Right renal pelvis (tissue), 4 donors: ENCODE data around the gene COLEC12. TPM values are rescaled to one million over a fixed set of nuclear protein-coding genes. Genes with fewer than 3 reads are reported as not detected.

Source experiments
- DNase-seq, 4 donors: peaks; one replicate each; pipeline ENCODE4 v3.0.0-alpha.2; 2013; ENCODE audit warnings: low read depth in 4 of 4, low spot score in 3 of 4, missing footprints in 1 of 4
- polyA plus RNA-seq, 4 donors: library from polyadenylated mRNA; unstranded; fragments of 120-200 nt; gene quantifications; one replicate each; pipeline ENCODE4 v1.2.1, GENCODE V29; 2013; ENCODE audit not compliant: insufficient read length in 4 of 4

The COLEC12 gene
- polyA plus RNA-seq, 4 donors: 28.0 to 32.7 (median 29.1) TPM

GRCh38 chr18:448116-448790 is 52.2 kb downstream of the COLEC12 start:
- DNase-seq: no peak

DNA sequence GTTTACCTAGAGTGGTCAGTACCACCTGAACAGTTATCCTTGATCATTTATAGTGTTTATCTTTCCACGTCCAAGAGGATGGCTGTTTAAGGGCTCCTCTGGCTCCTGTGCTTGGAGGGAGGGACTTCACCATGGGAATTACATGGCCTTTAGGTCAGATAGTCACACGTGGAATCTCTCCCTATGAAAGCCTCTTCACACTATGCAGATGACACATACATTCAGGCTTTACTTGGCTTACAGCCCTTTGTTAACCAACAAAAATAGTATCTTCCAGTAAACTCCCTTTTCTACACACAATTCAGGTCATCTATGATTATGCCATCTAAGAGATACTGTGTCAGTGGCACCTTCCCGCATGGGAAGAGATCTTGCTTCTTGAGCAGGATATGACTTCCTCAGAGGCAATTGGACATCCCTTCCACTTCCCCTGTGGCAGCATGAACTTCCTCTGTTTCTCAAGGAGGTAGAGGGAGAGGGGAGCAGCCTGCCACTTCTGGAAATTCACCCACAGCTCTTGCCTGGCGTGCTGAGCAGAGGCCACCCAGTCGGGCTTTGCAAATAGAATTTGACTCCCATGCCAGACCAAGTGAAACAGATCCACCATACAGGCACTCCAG is 53.5 kb downstream of the COLEC12 start:
- DNase-seq: no peak

GRCh38 chr18:445055-445454 is 55.4 kb downstream of the COLEC12 start:
- no peak for DNase-seq

DNA sequence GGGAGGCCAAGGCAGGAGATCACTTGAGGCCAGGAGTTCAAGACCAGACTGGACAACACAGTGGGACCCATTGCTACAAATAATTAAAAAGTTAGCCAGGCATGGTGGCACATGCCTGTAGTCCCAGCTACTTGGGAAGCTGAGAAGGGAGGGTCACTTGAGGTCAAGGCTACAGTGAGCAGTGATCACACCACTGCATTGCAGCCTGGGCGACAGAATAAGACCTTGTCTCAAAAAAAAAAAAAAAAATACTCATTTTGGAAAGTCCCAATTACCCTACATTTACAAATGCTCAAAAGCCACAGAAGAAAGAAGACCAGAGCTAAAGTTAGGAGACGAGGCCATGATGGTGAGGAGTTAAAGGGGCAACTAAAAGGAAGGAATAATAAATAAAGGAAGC is 61.9 kb downstream of the COLEC12 start:
- DNase-seq: no peak

DNA sequence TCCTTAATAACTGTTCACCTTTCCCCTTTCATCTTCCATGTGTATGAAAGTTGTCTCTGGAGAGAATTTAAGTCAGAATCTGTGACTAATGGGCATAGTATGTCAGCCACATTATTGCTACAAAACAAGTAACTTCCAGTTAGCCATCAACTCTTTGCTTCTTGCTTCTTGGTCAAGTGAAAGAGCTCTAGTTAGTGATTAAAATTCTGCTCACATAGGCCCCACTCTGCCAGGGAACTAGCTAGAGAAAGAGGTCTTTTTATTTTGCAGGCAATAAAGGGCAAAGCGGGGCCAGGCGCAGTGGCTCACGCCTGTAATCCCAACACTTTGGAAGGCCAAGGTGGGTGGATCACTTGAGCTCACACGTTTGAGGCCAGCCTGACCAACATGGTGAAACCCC is 64.6 kb downstream of the COLEC12 start:
- DNase-seq: no peak

DNA sequence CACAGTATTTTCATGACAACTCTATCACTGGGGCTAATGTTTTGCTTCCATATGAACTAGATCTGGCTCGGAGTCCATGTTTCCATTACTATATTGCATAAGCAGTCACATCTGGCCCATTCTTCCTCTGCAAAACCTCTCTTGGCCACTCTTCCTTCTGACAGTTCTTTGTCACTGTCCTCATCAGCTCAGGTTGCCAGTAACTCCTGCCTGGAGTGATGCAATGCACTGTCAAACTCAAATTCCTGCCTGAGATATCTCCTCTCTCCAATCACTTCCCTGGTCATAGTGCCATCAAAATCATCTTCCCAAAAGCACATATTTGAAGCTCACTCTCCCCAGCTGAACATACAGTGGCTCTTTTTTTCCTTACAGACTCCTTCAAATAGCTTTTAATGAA is 66.1 kb downstream of the COLEC12 start:
- DNase-seq: no peak

- no peak for DNase-seq
Observed at GRCh38 chr18:433960-434359, 66.5 kb downstream of the COLEC12 start.

DNA sequence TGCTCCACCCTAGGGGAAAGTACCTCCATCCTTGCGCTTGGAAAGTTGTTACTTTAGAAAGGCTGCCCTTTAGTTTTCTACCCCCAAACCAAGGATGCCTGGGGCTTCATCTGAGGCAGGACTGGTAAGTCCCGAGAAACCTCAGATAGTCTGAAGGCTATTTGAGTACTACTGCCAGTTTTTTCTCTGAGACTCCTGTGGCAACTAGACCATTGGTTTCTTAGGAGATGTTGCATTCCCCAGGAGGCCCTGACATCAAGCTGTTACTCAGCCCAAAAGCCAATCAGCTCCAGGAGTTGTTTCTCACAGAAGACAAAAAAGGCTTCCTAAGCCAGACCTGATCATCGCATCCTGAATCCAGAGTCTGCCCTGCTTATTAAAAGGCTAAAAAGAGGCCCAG is 67.2 kb downstream of the COLEC12 start:
- DNase-seq: no peak

GRCh38 chr18:432791-433190 is 67.7 kb downstream of the COLEC12 start:
- DNase-seq: no peak

GRCh38 chr18:429030-429429 is 71.5 kb downstream of the COLEC12 start:
- DNase-seq: no peak

GRCh38 chr18:427005-427404 is 73.5 kb downstream of the COLEC12 start:
- DNase-seq: no peak

DNA sequence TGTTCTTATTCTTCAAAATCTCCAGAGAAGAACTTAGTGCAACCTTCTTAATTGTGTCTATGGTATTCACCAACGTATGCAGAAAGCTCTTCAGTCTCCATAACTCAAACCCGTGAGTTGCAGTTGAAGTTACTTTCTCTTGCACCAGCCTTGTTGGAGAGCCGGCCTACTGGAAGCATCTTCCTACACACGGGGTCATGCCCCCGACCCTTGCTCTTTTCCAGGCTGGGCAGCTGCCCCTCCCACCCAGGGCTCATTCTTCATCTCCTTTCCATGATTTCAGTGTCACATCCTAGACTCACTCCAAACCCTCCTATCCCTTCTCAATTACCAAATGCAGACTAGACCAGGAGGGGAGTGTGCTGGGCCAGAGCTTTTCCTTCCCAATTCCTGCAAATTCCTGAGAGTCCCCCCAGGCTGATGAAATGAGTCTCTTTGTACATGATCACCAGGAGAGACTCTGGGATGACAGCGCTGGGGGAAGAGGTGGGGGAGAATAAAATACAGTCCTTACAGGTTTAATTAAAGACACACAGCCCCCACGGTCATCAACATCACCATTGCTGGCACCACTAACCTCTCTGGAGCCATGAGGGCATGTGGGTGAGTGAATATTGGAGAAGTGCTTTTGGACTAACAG is 75.3 kb downstream of the COLEC12 start:
- no peak for DNase-seq

GRCh38 chr18:424668-425067 is 75.8 kb downstream of the COLEC12 start:
- DNase-seq: no peak

DNA sequence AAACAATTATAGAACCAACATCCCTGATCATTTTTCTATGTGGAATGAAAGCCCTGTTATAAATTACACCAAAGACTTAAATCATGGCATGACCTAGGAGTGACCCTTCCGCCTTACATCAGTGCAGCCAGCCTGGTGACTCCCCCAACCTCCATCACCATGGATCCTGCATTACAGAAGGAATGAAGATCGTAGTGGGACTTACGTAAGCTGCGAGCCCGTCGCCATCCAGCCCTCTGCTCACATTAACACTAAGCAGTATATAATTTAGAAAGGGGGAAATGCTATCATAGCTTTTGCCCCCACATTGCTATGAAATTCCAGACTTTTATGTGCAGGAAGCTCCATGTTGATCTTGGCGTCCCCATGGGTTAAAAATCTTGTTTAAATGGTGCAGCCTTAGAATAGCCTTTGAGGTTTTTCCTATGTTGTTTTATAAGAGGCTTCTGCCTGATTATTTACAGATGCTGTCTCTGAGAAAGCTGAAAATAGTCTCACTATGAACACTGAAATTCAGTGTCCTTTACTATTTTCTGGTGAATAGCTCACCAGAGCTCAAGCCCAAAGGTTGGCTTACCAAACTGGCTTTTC is 76.3 kb downstream of the COLEC12 start:
- peak; percentile 44 to 72 (median 58) for DNase-seq

- DNase-seq: no peak
Observed at GRCh38 chr18:422966-423365, 77.5 kb downstream of the COLEC12 start.

GRCh38 chr18:421247-422155 is 79.0 kb downstream of the COLEC12 start:
- no peak for DNase-seq

DNA sequence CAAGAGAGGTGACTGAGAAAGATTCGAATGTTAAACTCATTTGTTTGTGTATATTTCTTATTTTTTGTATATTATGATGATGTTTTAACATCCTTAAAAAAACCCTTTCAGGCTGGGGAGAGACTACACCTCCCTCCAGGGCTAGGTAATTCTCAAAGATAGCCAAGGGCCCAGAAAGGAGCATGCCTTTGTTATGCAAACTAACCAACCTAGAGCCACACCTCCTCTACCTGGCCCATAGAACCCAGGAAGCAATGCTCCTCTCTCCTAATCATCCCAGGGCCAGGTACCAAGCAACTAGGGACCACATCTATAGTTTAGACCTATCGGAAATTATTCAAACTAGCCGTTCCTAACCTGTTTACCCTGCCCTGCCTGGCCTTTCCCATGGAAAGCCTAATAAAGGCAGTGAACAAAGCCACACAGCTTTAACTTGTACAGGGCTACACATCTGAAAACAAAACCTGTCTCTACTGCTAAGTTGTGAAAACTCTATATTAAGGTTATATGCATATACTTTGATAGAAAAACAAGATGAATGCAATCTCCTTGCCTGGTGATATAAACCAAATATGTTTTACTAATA is 79.7 kb downstream of the COLEC12 start:
- DNase-seq: no peak

DNA sequence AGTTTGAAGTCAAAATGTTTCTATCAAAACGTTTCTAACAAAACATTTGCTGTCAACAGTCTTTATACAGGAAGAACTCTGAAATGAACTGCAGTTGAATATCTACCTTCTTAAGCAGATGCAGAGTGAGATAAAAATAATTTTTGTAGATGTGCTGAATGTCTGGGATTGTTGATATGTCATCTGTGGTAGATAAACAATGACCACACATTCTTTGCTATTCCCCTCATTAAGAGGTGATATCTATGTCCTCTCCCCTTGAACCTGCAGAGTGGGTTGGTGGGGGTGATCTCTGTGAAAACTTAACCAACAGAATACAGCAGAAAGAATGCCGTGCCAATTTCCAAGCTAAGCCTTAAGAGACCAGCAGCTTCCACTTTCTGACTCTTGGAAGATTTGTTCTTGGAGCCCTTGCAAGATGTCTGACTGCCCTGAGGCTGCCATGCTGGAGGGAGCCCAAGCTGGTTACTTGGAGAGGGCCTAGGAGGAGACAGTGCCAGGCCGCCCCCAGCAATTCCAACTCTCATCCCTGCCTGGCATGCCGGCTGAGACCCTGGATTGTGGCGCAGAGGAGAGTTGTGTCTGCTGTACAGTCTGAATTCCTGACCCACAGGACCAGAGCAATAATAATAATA is 80.8 kb downstream of the COLEC12 start:
- DNase-seq: no peak

DNA sequence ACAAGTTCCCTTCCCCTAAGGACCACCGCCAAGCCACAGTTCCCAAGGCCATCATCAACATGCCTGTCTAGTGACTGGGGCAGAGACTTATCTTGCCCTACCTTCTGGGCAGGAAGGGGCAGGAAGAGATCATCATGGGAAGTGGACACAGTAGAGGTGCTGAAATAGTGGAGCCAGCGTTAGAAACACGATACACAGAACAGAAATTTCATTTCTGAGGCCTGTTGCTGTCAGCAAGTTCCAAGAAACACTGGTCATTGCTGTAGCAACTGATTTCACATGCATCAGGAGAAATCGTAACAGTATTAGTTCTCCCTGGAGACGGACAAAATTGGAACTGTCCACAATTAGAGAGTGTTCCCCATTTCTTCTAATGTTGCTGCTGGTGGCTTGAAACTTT is 83.0 kb downstream of the COLEC12 start:
- DNase-seq: no peak

DNA sequence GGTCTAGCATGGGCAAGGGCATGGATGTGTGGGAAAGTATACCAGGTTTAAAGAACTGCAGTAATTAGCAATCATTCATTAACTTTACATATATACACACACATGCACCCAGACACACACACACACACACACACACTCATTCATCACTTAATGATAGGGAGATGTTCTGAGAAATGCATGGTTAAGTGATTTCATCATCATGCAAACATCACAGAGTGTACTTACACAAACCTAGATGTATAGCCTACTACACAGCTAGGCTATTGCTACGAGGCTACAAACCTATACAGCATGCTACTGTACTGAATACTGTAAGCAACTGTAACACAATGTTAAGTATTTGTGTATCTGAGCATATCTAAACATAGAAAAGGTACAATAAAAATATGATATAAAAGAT is 83.6 kb downstream of the COLEC12 start:
- DNase-seq: no peak
